ENCODE measurements around the gene GIGYF1. TPM values are rescaled to one million over a fixed set of nuclear protein-coding genes. Genes with fewer than 3 reads are reported as not detected.

Gene GIGYF1
- total and polyA plus RNA-seq, 2 of the 8 experiments (the other 6 are each of a cell fraction or from before 2014, with no cell fraction given): 24.1 to 99.3 TPM

GRCh38 chr7:100678291-100678984, 15.6 kb downstream of the GIGYF1 start:
- H3K4ac ChIP-seq (replicated peaks; ENCODE audit: insufficient read length, low read depth, low read length): no peak overlapping the region
- no peak overlapping the region for H3K18ac ChIP-seq (ENCODE audit: extremely low read depth, low read length)
- H2BK12ac ChIP-seq (ENCODE audit: low read depth, low read length): no peak overlapping the region
- no peak overlapping the region for H2BK20ac ChIP-seq (ENCODE audit: low read length)
- CTCF ChIA-PET (ENCODE audit: partially characterized antibody): interaction anchor here (1.0 to 20.7 kb wide), 5 partner anchors 14 to 50 kb away, joined by 3 to 254 read pairs (median 12); partner anchors contain the start of genes GIGYF1 and POP7
- TF ChIP-seq POLR2AphosphoS5 (IDR thresholded peaks at IDR 0.05; ENCODE audit: low read depth, low read length): peak; percentile 69; the same call in 1 of the 2 replicates
- TF ChIP-seq TBP (IDR thresholded peaks at IDR 0.05; ENCODE audit: low read depth, low read length): no peak
- TF ChIP-seq POLR2A (IDR thresholded peaks at IDR 0.05; ENCODE audit: control extremely low read depth in 1 of 2, low read depth in 2 of 2, low read length in 2 of 2): peak in 1 of 2 experiments; percentile 8; a peak in 1 of 3 replicates
- H2AFZ ChIP-seq (ENCODE audit: low read length): no peak overlapping the region
- DNase-seq (ENCODE audit: low read depth in 1 of 2, low spot score in 2 of 2) (peak in 1 of 2 experiments; percentile 59), FAIRE-seq (no peak)
- H2AK5ac ChIP-seq (ENCODE audit: low read depth, low read length): no peak overlapping the region
- H3K9me3 ChIP-seq (ENCODE audit: insufficient read depth in 2 of 2, low read depth in 1 of 2, low read length in 1 of 2): no peaks in the 10 kb centered on the region
- POLR2A ChIA-PET (ENCODE audit: partially characterized antibody): interaction anchor here (0.6 to 10.3 kb wide), 20 partner anchors 11 to 173 kb away, joined by 3 to 257 read pairs (median 4); partner anchors contain the start of genes ACTL6B, GIGYF1, MOSPD3 and PCOLCE
- no peak overlapping the region for H2BK120ac ChIP-seq (replicated peaks; ENCODE audit: low read depth, low read length)
- no peak overlapping the region for H3K27ac ChIP-seq (ENCODE audit: low read depth, low read length)
- H3K36me3 ChIP-seq (ENCODE audit: control insufficient read depth in 2 of 4, insufficient read depth in 4 of 4, low read length in 3 of 4): peaks cover 16 to 67% (median 38%) of the 10 kb centered on the region in 4 experiments; a peak in 7 of 8 replicates
- peaks cover 0 to 7% (median 4%) of the 10 kb centered on the region in 4 experiments; a peak in 6 of 7 replicates for H3K4me1 ChIP-seq (replicated peaks in 1 of 4; ENCODE audit: control insufficient read depth in 3 of 4, insufficient read depth in 4 of 4, low read length in 3 of 4)
- no peak overlapping the region for H4K5ac ChIP-seq (ENCODE audit: insufficient read length, low read depth, low read length)
- H3K79me2 ChIP-seq (ENCODE audit: control insufficient read depth in 1 of 2, insufficient read depth in 2 of 2, low read length in 2 of 2): no peaks in the 10 kb centered on the region
- H4K20me1 ChIP-seq (replicated peaks in 1 of 2; ENCODE audit: control insufficient read depth in 1 of 2, insufficient read depth in 2 of 2, low read length in 2 of 2): peaks cover 13 to 33% of the 10 kb centered on the region in 2 experiments
- H3K23ac ChIP-seq (ENCODE audit: insufficient read length): no peak overlapping the region
- no peak overlapping the region for H2BK15ac ChIP-seq (ENCODE audit: low read length)
- 94% methylated on average over 34 of the region's 35 CpGs; no CpG with 5 or more reads in 1 of the 2 experiments for WGBS, 2 experiments (ENCODE audit: extremely low coverage in 1 of 2, insufficient coverage in 1 of 2, insufficient read length in 1 of 2, insufficient replicate concordance in 2 of 2, low coverage in 1 of 2, low lambda C conversion rate in 2 of 2, missing lambda C conversion rate in 1 of 2)
- H3K4me3 ChIP-seq (ENCODE audit: extremely low read depth in 1 of 4, insufficient read depth in 2 of 4, low read depth in 3 of 4, low read length in 4 of 4): no peak overlapping the region
- no peak overlapping the region for H3K14ac ChIP-seq (ENCODE audit: insufficient read length)
- no peak overlapping the region for H3K9ac ChIP-seq (replicated peaks in 1 of 4; ENCODE audit: extremely low read depth in 1 of 4, low read depth in 3 of 4, low read length in 3 of 4)
- peak overlapping the region; percentile 24; the same call in 1 of the 2 replicates for H2BK5ac ChIP-seq (ENCODE audit: low read depth, low read length)
- no peak overlapping the region for H4K91ac ChIP-seq (replicated peaks; ENCODE audit: insufficient read length, low read length)
- no peak overlapping the region for H3K4me2 ChIP-seq (ENCODE audit: insufficient read depth in 1 of 2, low read depth in 2 of 2, low read length in 2 of 2)
- no peaks in the 10 kb centered on the region for H3K27me3 ChIP-seq (replicated peaks in 1 of 4; ENCODE audit: control insufficient read depth in 3 of 4, extremely low read depth in 1 of 4, insufficient read depth in 3 of 4, low read length in 3 of 4)
- peaks cover 3% of the 10 kb centered on the region for H3K79me1 ChIP-seq (ENCODE audit: low read depth, low read length)
- peaks cover 8% of the 10 kb centered on the region; the same call in 1 of the 2 replicates for H3K23me2 ChIP-seq (ENCODE audit: low read depth, low read length)
- H3K56ac ChIP-seq (replicated peaks; ENCODE audit: insufficient read length, low read depth, low read length): no peak overlapping the region
- 0 out of 2 replicates have a peak overlapping the region, but pooled peaks have one; percentile 65 for H4K8ac ChIP-seq (ENCODE audit: extremely low read depth, insufficient read depth, low read length)

Data from H1 (cell line).